Stimulated activated CD8-positive, alpha-beta memory T cell treated with anti-CD3 and anti-CD28 coated beads, Interleukin-15, amount 100 ng/mL, for 24 hours (primary cell): ENCODE measurements around the gene WRAP73.

Experiments
- DNase-seq: peaks from one replicate; pipeline ENCODE4 v3.0.0-alpha.2; 2020; ENCODE audit warnings: low read depth

The WRAP73 gene

DNA sequence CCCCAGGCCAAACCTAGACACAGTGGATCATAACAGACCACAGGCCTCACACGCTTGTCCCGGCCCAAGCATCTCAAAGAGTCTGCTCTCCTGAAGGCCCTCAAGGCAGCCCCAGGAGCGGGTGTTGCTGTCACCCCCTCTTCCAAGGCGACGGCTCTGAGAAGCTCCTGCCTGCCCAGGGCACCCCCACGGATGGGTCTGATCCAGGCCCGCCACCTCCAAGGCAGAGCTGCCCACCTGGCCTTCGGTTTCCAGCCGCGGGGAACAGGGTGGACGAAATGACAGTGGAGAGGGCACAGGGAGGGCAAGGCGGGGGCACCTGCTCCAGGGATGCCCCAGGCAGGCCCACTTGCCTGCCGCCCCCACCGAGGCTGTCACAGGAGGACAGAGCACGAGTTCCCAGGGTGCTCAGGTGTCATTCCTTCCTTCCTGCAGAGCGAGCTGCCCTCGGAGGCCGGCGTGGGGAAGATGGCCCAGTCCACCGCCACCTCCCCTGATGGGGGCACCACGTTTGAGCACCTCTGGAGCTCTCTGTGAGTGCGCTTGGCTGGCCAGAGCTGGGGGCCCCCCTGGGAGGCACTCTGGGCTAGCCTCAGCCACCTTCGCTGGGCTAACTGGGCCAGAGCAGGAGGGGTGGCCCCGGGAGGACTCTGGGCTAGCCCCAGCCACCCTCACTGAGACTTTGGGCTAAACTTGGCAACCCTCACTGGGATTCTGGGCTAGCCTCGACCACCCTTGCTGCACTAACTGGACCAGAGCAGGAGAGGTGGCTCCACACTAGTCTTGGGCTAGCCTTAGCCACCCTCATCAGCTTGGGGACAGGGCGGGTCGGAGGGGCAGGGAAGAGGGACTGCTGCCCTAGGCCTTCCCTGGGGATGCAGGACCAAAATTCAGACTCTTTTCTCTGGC lies 32.2 kb upstream of the WRAP73 start:
- DNase-seq, result no peak

DNA sequence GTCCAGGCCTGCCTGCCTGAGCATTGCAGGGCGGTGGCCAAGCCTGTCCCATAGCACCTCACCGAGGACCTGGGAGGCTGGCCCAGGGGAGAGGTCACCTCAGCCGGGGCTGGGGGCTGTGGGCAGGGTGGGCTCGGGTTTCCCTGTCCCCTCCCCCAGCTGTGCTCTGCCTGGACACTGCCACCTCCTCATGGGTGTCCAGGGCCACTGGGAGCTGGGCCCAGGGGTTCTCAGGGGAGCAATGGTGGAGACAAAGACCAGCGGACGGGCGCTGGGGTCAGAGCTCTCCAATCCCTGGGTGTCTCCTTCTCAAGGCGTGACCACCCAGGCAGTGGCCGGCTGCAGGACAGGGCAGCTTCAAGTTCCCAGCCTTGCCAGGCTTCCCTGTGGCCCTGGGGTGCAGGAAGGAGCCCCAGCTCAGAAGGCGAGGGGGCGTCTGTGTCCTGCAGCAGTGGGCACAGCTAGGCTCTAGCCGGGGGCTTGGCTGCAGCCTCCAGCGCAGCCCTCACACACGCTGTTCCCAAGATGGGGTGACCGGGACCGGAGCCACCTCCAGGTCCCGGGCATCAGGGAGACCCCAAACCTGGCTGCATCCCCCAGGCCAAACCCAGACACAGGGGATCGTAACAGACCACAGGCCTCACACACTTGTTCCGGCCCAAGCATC lies 31.5 kb upstream of the WRAP73 start:
- no peak for DNase-seq

GRCh38 chr1:3680488-3681230 lies 30.8 kb upstream of the WRAP73 start:
- DNase-seq, result no peak

GRCh38 chr1:3679799-3680453 lies 30.0 kb upstream of the WRAP73 start:
- DNase-seq, result no peak

- no peak for DNase-seq
These were observed 29.2 kb upstream of the WRAP73 start for GRCh38 chr1:3679098-3679555.

DNA sequence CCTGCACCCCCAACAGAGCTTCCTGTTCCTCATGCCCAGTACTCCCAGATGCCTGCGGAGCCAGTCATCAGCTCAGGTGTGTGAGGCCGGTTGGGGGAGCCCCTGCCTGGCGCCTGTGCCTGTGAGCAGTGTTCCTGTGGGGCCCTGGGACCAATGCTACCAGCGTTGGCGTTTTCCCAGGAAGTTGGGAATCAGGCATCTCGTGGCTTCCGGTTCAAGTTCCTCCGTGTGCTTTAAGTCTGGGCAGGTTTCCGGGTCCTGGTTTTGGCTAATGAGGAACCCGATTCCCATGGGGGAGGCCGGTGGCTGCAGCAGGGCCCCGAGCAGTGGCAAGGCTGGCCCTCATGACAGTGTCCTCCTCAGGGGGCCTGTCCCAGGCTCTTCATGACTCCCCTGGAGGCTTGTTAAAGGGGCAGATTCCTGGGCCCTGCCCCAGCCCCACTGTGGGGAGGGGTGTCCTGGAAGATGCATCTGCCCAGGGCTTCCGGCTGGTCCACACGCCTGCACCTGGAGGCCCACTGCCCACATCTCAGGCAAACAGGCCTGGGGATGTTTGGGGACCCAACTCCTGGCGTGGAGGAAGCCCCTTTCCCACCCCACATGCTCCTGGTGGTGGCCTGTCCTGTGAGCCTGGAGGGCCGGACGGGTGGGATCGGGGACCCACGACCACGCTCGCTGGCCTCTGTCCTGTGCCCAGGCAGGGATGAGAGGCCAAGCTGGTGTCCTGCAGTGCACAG lies 28.6 kb upstream of the WRAP73 start:
- DNase-seq, result no peak

DNA sequence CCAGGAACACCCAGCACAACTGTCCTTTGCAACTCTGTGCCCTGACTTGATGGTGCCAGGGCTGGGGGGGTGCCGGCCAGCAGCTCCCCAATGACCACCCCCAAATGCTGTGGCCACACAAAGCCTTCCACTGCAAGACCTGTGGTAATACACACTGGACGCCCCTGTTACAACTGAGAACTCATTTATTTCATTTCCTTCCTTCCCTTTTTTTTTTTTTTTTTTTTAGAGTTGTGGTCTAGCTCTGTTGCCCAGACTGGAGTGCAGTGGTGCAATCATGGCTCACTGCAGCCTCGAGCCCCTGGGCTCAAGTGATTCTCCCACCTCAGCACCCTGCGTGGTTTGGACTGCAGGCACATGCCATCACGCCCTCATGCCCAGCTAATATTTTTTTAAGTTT lies 27.6 kb upstream of the WRAP73 start:
- no peak for DNase-seq

DNA sequence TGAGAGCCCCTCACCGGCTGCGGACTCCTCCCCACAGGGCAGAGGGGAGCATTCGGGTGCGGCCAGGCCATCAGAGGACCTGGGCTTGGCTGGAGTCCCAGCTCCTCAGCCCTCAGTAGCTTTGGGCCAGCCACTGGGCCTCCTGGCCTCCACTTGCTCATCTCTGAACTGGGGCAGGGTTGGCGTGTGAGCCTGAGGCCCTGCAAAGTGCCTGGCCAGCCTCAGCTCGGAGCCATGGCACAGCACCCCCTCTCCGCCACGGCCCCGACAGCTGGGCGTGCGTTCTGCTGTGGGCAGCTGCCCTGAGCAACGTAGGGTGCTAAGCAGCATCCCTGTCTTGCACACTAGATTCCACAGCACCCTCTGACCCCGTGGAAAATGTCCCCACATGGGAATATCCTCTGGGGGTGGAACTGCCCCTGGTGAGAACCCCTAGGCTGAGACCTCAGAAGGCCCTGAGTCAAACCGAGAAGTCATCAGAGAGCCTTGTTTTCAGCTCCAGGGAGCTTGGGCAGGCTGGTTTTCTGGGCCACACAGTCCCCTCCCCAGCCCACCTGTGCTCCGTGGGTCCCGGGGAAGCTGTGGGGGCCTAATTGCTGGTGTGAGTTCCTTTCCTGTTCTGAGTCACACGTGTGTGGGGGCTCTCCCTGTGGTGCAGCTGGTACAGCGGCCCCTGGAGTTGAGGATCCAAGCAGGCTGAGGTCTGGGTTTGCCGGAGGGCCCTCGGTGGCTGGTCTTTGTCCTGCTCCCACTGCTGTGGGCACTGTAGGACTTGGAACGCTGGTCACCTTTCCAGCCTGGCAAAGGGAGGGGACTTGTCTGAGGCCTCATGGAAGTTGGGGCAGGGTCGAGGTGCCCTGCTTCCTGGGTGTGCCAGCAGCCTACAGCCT lies 26.9 kb upstream of the WRAP73 start:
- DNase-seq, result no peak

- no peak for DNase-seq
These were observed 25.5 kb upstream of the WRAP73 start for GRCh38 chr1:3675436-3675835.

- DNase-seq, result no peak
These were observed 24.5 kb upstream of the WRAP73 start for GRCh38 chr1:3674100-3675094.

DNA sequence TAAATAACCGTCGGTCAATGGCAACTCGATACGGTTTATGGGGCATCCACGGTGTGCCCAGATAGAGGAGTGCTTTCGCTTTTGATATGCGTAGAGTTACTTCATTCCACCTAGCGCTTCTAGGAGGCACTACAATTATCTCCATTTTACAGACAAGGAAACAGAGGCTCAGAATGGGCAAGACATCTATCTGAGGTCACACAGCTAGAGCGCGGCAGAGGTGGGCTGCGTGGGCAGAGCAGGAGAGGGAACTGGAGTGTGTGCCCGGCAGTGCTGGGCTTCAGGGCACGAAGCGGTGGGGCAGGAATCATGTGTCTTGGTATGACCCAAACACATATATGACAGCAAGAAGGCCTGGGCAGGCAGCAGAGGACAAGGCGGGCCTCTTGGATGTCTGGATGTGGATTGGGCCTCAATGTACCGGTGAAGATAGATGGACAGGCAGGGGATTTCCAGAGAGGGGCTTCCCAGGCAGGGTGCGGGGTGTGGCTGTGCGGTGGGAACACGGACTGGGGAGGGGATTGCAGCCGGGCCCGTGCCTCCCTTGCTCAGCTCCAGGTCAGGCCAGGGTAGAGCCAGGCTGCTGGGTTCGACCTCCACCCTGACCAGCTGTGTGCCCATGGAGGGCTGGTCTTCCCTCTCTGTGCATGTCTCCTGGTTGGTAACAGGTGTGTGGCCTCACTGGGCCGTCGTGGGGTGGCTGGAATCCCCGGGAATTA lies 23.6 kb upstream of the WRAP73 start:
- no peak for DNase-seq

DNA sequence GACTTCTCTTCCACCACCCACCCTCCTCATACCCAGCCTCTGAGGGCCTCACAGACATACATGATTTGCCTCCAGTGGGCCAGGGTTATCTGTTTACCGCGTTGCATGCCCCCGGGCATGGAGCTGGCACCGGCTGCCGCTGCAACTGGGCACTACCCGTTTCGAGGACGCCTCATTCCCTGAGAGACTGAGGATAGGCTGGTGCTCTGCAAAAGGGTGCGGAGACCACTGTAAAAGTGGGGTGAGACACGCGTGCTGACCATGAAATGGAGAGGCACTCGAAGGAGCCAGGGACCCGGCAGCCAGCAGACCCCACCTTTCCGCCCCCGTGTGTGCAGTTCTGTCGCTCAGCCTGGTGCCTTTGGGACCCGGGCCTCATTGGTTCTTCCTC lies 23.1 kb upstream of the WRAP73 start:
- DNase-seq, result no peak

GRCh38 chr1:3672231-3672970 lies 22.5 kb upstream of the WRAP73 start:
- DNase-seq, result no peak

DNA sequence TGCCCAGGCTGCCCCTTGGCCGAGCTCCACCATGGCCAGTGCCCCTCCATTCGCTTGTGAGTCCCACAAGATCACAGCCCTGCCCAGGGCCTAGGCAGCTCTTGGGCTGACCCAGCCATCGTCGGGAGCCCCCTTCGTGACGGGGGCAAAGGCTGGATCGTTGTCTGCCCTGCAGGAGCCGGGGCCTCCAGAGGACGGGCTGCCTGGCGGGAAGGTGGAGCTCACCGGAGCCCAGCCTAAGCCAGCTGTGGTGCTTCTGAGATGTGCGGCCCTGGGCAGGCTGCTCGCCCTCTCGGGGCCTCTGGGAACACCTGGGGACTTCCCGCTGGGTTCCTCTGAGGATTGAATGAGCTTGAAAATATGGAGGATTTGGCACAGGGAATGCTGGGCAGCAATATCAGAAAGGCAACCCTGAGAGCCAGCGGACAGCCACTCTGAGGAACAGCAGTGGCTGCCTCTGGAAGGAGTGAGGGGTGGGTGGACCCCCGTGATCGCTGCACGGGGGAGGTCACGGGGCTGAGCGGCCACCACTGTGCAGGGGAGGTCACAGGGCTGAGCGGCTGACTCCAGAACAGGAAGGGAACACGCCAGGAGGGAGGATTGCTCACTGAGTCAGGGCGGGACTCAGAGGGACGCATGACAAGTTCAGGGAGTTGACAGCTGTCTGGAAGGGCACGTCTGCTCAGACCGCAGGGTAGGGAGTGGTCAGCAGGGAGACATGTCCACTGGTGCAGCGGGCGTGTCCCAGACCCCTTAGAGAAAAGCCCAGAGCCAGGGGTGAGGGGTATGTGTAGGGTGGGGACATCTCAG lies 21.7 kb upstream of the WRAP73 start:
- no peak for DNase-seq

DNA sequence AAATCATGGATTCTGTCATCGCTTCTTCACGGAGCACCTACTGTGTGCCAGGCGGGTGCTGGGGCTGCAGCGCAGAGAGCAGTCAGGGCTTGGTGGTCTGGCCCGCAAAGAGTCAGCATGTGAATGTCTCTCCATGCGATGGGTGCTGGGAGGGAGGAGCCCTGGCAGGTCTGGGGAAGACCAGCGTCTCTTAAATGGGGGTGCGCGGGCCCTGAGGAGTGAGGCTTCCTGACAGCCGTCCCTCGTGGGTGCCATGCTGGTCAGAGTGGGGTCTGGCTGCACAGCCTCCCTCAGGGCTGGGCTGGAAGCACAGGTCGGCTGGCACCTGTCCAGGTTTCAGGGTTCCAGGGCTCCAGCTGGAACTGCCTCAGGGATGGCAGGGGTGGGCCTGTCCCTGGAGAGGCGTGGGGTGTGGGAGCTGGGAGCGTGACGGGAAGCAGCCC lies 20.9 kb upstream of the WRAP73 start:
- DNase-seq, result no peak

GRCh38 chr1:3669971-3670431 lies 20.1 kb upstream of the WRAP73 start:
- DNase-seq, result no peak

DNA sequence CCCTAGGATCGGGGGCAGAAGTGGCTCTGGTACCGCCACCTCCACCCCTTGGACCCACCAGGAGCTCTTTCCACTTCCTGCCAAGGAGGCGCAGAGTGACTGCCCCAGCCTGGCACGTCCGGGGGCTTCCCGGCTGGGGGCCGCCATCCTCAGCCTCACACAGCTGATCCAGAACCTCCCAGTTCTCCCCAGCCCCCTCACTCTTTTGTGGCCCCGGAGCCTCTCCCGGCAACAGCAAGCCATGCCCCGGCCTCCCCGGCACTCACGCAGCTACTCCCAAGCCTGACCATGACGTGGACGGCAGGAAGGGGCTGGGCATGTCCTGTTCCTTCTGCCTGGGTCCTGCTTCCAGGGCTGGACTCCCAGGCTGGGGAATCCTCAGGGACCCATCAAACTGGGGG lies 19.5 kb upstream of the WRAP73 start:
- DNase-seq, result no peak
